Measurements from ENCODE around the gene IFITM10.

IFITM10 gene

GRCh38 chr11:1791912-1792311 lies 41.5 kb upstream of the IFITM10 start:
- Mint-ChIP-seq H3K4me3 (no peak overlapping the region), H3K9me3 (peaks cover 6% of the 10 kb centered on the region), H3K4me1 (no peaks in the 10 kb centered on the region), H3K27me3 (ENCODE audit: low read depth) (peaks cover 34% of the 10 kb centered on the region), H3K27ac (no peak overlapping the region), H3K36me3 (ENCODE audit: low read depth) (no peaks in the 10 kb centered on the region)
- TF ChIP-seq CTCF (IDR thresholded peaks at IDR 0.05; ENCODE audit: unreplicated experiment in 3 of 3), result no peak

- no peak overlapping the region for H3K27ac Mint-ChIP-seq
- H3K9me3 Mint-ChIP-seq, result peaks cover 11% of the 10 kb centered on the region
- H3K27me3 Mint-ChIP-seq (ENCODE audit: low read depth), result peaks cover 28% of the 10 kb centered on the region
- no peak for TF ChIP-seq CTCF (IDR thresholded peaks at IDR 0.05; ENCODE audit: unreplicated experiment in 3 of 3)
- no peak overlapping the region for H3K4me3 Mint-ChIP-seq
- no peaks in the 10 kb centered on the region for H3K36me3 Mint-ChIP-seq (ENCODE audit: low read depth)
- no peaks in the 10 kb centered on the region for H3K4me1 Mint-ChIP-seq
Observed at GRCh38 chr11:1786466-1786865, 36.1 kb upstream of the IFITM10 start.

- Mint-ChIP-seq H3K27me3 (ENCODE audit: low read depth) (peaks cover 29% of the 10 kb centered on the region), H3K4me1 (no peaks in the 10 kb centered on the region), H3K9me3 (peaks cover 11% of the 10 kb centered on the region), H3K36me3 (ENCODE audit: low read depth) (no peaks in the 10 kb centered on the region), H3K4me3 (no peak overlapping the region), H3K27ac (no peak overlapping the region)
- no peak for TF ChIP-seq CTCF (IDR thresholded peaks at IDR 0.05; ENCODE audit: unreplicated experiment in 3 of 3)
Observed at GRCh38 chr11:1785749-1786413, 35.5 kb upstream of the IFITM10 start.

GRCh38 chr11:1784761-1785650 lies 34.6 kb upstream of the IFITM10 start:
- Mint-ChIP-seq H3K27ac (no peak overlapping the region), H3K4me1 (no peaks in the 10 kb centered on the region), H3K4me3 (no peak overlapping the region), H3K9me3 (peaks cover 11% of the 10 kb centered on the region), H3K36me3 (ENCODE audit: low read depth) (no peaks in the 10 kb centered on the region), H3K27me3 (ENCODE audit: low read depth) (peaks cover 32% of the 10 kb centered on the region)
- no peak for TF ChIP-seq CTCF (IDR thresholded peaks at IDR 0.05; ENCODE audit: unreplicated experiment in 3 of 3)

- H3K27ac Mint-ChIP-seq, result no peak overlapping the region
- H3K27me3 Mint-ChIP-seq (ENCODE audit: low read depth), result peaks cover 30% of the 10 kb centered on the region
- TF ChIP-seq CTCF (IDR thresholded peaks at IDR 0.05; ENCODE audit: unreplicated experiment in 3 of 3), result no peak
- H3K36me3 Mint-ChIP-seq (ENCODE audit: low read depth), result no peaks in the 10 kb centered on the region
- H3K9me3 Mint-ChIP-seq, result peaks cover 8% of the 10 kb centered on the region
- no peaks in the 10 kb centered on the region for H3K4me1 Mint-ChIP-seq
- H3K4me3 Mint-ChIP-seq, result no peak overlapping the region
Observed at GRCh38 chr11:1783725-1784529, 33.5 kb upstream of the IFITM10 start.
